GM12801 (cell line): Measurements from ENCODE around the gene ARRB1.

Experiments used
- TF ChIP-seq, protein P1 (sequence below): IDR thresholded peaks from one replicate; pipeline ENCODE4 v1.5.1; 2011; ENCODE audit warnings: control low read depth; ENCODE audit not compliant: insufficient read length; ENCODE audit errors: extremely low read depth

ARRB1 gene

GRCh38 chr11:75347781-75348566 lies 3.5 kb downstream of the ARRB1 start:
- TF ChIP-seq, protein P1, sequence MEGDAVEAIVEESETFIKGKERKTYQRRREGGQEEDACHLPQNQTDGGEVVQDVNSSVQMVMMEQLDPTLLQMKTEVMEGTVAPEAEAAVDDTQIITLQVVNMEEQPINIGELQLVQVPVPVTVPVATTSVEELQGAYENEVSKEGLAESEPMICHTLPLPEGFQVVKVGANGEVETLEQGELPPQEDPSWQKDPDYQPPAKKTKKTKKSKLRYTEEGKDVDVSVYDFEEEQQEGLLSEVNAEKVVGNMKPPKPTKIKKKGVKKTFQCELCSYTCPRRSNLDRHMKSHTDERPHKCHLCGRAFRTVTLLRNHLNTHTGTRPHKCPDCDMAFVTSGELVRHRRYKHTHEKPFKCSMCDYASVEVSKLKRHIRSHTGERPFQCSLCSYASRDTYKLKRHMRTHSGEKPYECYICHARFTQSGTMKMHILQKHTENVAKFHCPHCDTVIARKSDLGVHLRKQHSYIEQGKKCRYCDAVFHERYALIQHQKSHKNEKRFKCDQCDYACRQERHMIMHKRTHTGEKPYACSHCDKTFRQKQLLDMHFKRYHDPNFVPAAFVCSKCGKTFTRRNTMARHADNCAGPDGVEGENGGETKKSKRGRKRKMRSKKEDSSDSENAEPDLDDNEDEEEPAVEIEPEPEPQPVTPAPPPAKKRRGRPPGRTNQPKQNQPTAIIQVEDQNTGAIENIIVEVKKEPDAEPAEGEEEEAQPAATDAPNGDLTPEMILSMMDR = no peak

- TF ChIP-seq, protein P1 = no peak
Observed at GRCh38 chr11:75346912-75347647, 4.4 kb downstream of the ARRB1 start.

DNA sequence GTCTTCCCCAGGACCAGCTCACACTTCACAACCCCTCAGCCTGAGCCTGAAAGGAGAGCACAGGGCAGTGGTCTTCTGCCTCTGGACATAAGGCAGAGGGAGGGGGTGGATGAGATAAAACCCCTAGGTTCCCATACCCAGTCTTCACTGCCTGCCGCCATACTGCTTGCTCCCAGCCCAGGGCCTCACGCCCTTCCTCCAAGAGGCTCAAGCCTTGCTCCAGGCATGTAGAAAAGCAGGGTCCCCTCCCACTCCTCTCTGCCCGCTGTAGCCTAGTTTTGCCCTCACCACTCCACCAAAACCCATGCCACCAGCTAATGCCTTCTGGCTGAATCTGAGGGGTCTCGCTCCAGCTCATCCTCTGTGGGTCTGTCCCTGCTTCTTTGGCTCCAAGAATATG lies 5.2 kb downstream of the ARRB1 start:
- TF ChIP-seq, protein P1 = no peak

- TF ChIP-seq, protein P1 = no peak
Observed at GRCh38 chr11:75345455-75346160, 5.9 kb downstream of the ARRB1 start.

GRCh38 chr11:75344761-75345454 lies 6.6 kb downstream of the ARRB1 start:
- TF ChIP-seq, protein P1 = no peak

- TF ChIP-seq, protein P1 = no peak
Observed at GRCh38 chr11:75344186-75344585, 7.3 kb downstream of the ARRB1 start.
